ENCODE data around the gene IRF2BP1. TPM values are rescaled to one million over a fixed set of nuclear protein-coding genes. Genes with fewer than 3 reads are reported as not detected.
A peak's percentile ranks its signal among the peaks of the same experiment; 100 is the strongest.

Gene IRF2BP1
- total and polyA plus RNA-seq, 2 of the 13 experiments (the other 11 are each of a cell fraction or from before 2014, with no cell fraction given): 4.3 to 14.3 TPM

GRCh38 chr19:45862564-45863334 lies 23.2 kb downstream of the IRF2BP1 start, which contains the start of gene SYMPK (continued):
- TF ChIP-seq ZBTB10 (CRISPR knock-in tag; IDR thresholded peaks at IDR 0.05; ENCODE audit: borderline replicate concordance) (no peak), ZNF597 (CRISPR knock-in tag; IDR thresholded peaks at IDR 0.05) (no peak), ZNF574 (CRISPR knock-in tag; IDR thresholded peaks at IDR 0.05) (peak; percentile 96), ATF2 (CRISPR knock-in tag; IDR thresholded peaks at IDR 0.05) (no peak), ZNF720 (CRISPR knock-in tag; IDR thresholded peaks at IDR 0.05) (no peak), NFATC3 (CRISPR knock-in tag; IDR thresholded peaks at IDR 0.05) (peak; percentile 14; the same call in 1 of the 2 replicates), ZFY (CRISPR knock-in tag; IDR thresholded peaks at IDR 0.05) (peak; percentile 69; the same call in 1 of the 2 replicates), DMTF1 (CRISPR knock-in tag; IDR thresholded peaks at IDR 0.05) (no peak), ZNF841 (CRISPR knock-in tag; IDR thresholded peaks at IDR 0.05; ENCODE audit: borderline replicate concordance) (no peak), CREBL2 (CRISPR knock-in tag; IDR thresholded peaks at IDR 0.05; ENCODE audit: borderline replicate concordance) (no peak), ZNF136 (CRISPR knock-in tag; IDR thresholded peaks at IDR 0.05; ENCODE audit: low read depth) (no peak), JDP2 (CRISPR knock-in tag; IDR thresholded peaks at IDR 0.05; ENCODE audit: borderline replicate concordance) (no peak), ZSCAN5A (CRISPR knock-in tag; IDR thresholded peaks at IDR 0.05; ENCODE audit: borderline replicate concordance) (no peak), CHCHD3 (CRISPR knock-in tag; IDR thresholded peaks at IDR 0.05) (peak; percentile 27; the same call in 1 of the 2 replicates), ZNF441 (CRISPR knock-in tag; IDR thresholded peaks at IDR 0.05; ENCODE audit: borderline replicate concordance) (0 out of 2 replicates have a peak, but pooled peaks have one; percentile 59)

All from HepG2 (cell line).